HG02678 (cell line): ENCODE data around the gene MRPL11.
"Not testable (repeated sequence)": the region's sequence is repeated elsewhere in the genome, so short reads cannot be mapped to it uniquely, and the experiment has no call there.

Experiments used
- ATAC-seq: cut with Tn5 transposase; IDR thresholded peaks from one replicate; pipeline ENCODE4 v1.9.1; 2021; ENCODE audit warnings: mild to moderate bottlenecking, moderate library complexity; ENCODE audit not compliant: unreplicated experiment

The MRPL11 gene

GRCh38 chr11:66431871-66432329, 6.7 kb downstream of the MRPL11 start:
- not testable (repeated sequence) for ATAC-seq

GRCh38 chr11:66431287-66431686, 7.4 kb downstream of the MRPL11 start:
- ATAC-seq: not testable (repeated sequence)

- ATAC-seq: no peak
Observed at GRCh38 chr11:66429983-66430602, 8.6 kb downstream of the MRPL11 start.

- ATAC-seq: no peak
Observed at GRCh38 chr11:66428933-66429332, 9.7 kb downstream of the MRPL11 start.

GRCh38 chr11:66426314-66426713, 12.3 kb downstream of the MRPL11 start:
- no peak for ATAC-seq

- ATAC-seq: peak; percentile 52
Observed at GRCh38 chr11:66421492-66422205, 17.0 kb downstream of the MRPL11 start.

GRCh38 chr11:66420671-66421476, 17.8 kb downstream of the MRPL11 start, which contains the start of gene NPAS4:
NPAS4 (plus strand) TSS chr11:66421035; CDS start chr11:66421180, 145 bp downstream.
- no peak for ATAC-seq

GRCh38 chr11:66419825-66420224, 18.8 kb downstream of the MRPL11 start:
- ATAC-seq: no peak

GRCh38 chr11:66418986-66419308, 19.7 kb downstream of the MRPL11 start:
- ATAC-seq: no peak

- ATAC-seq: no peak
Observed at GRCh38 chr11:66418168-66418985, 20.3 kb downstream of the MRPL11 start.

GRCh38 chr11:66417000-66417399, 21.6 kb downstream of the MRPL11 start:
- no peak for ATAC-seq

GRCh38 chr11:66415423-66415822, 23.2 kb downstream of the MRPL11 start:
- no peak for ATAC-seq

GRCh38 chr11:66414120-66414934, 24.3 kb downstream of the MRPL11 start:
- no peak for ATAC-seq

GRCh38 chr11:66413167-66413566, 25.5 kb downstream of the MRPL11 start:
- ATAC-seq: no peak

GRCh38 chr11:66412110-66412509, 26.5 kb downstream of the MRPL11 start:
- no peak for ATAC-seq

GRCh38 chr11:66411323-66411722, 27.3 kb downstream of the MRPL11 start:
- ATAC-seq: no peak

GRCh38 chr11:66410191-66410590, 28.5 kb downstream of the MRPL11 start:
- ATAC-seq: no peak

GRCh38 chr11:66409226-66409625, 29.4 kb downstream of the MRPL11 start:
- ATAC-seq: no peak

- ATAC-seq: peak; percentile 74
Observed at GRCh38 chr11:66408488-66409214, 30.0 kb downstream of the MRPL11 start.
